HG03575 (cell line): ENCODE results near the gene ATRNL1.
"Not testable (repeated sequence)": the region's sequence is repeated elsewhere in the genome, so short reads cannot be mapped to it uniquely, and the experiment has no call there.

Experiments
- ATAC-seq: cut with Tn5 transposase; IDR thresholded peaks from one replicate; pipeline ENCODE4 v1.9.1; 2021; ENCODE audit not compliant: unreplicated experiment, insufficient number of reproducible peaks, low FRiP score; ENCODE audit errors: extremely low read depth

ATRNL1 gene

DNA sequence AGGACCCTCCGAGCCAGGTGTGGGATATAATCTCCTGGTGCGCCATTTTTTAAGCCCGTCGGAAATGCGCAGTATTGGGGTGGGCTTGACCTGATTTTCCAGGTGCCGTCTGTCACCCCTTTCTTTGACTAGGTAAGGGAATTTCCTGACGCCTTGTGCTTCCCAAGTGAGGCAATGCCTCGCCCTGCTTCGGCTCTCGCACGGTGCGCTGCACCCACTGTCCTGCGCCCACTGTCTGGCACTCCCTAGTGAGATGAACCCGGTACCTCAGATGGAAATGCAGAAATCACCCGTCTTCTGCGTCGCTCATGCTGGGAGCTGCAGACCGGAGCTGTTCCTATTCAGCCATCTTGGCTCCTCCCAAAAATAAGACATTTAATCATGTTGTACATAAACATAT is 443.2 kb downstream of the ATRNL1 start:
- not testable (repeated sequence) for ATAC-seq

DNA sequence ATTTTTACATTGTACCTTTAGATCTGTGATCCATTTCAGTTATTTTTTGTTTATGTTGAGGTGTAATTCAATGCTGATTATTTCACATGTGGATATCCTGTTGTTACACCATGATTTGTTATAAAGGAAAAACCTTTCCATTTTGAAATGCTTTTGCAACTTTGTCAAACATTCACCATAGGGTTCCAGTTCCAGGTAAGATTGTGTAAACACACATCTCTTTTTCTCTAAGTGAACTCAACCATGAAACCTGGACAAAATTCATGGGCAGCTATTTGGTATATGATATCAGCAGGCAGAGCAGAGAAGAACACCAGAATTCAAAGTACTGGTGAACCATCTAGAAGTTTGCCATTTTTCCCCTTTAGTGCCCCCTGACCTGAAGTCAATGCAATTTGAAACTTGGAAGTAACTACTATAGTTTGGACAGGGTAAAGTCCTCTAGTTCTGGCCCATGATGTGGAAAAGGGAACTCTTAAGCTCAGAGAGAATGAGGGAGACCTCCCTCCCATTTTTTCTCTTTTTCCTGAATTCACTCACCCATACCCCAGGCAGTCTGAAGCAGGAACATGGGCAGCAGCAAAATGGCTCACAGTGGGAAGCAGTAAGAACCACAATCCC is 446.1 kb downstream of the ATRNL1 start:
- ATAC-seq = no peak

DNA sequence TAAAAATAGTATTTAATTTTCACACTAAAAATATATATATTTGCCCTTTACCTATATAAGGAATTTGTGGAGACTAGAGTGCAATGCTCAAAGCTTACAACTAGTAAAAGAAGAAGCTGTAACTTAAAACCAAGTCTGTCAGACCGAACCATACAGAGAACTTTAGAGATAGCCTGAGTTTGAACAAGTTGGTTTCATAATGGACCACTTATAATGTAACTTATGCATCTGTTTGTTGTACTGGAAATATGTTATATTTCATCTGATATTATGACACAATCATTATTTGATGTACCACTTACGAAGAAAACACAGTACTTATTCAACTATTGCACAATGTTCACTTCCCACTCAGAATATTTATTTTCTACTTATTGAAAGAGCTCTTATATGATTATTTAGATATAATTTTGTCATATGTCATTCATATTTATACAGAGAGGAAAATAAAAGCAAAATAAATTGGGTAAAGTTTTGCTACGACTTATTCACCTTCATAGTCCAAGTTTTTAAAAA is 462.8 kb downstream of the ATRNL1 start:
- ATAC-seq = no peak

- ATAC-seq = no peak
Measured at GRCh38 chr10:115558252-115558651, 465.1 kb downstream of the ATRNL1 start.

DNA sequence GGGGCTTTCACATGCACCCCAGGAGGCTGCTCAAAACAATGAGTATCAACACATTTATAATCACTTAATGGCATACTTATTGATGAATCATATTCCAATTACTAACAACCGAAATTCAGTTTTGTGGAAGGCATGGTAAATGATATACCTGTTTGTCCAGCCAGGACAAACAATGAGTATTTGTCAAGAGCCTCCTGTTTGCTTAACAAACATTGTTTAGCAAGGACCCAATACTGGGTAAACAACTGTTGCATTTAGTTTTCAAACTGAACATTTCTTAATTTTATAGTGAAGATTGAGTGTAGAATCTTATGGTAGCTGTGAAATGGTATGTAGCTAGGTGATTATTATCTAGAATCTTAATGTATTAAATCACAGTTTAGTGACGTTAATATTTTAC is 473.7 kb downstream of the ATRNL1 start:
- ATAC-seq = no peak

- no peak for ATAC-seq
Measured at GRCh38 chr10:115572740-115573455, 479.7 kb downstream of the ATRNL1 start.

GRCh38 chr10:115580239-115580638 is 487.1 kb downstream of the ATRNL1 start:
- no peak for ATAC-seq

GRCh38 chr10:115593060-115593459 is 499.9 kb downstream of the ATRNL1 start:
- ATAC-seq = no peak

DNA sequence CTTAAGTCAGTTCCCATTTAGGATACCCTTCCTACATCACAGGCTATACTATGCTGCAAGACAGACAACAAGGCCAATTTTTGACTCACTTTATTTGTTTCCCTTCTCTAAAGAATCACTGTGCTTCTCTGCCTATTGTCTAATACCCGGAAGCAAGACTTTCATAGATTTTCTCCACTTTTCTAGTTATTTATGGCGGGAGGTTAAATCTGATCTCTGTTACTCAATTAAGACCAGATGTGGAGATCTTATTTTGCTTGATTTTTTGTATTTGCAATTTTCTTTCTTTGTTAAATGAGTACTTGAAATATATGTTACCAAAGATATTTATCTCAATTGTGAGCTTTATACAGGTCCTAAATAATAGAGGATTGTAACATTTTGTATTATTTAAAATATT is 511.5 kb downstream of the ATRNL1 start:
- no peak for ATAC-seq

GRCh38 chr10:115606086-115606485 is 512.9 kb downstream of the ATRNL1 start:
- ATAC-seq = no peak

GRCh38 chr10:115606741-115607140 is 513.6 kb downstream of the ATRNL1 start:
- ATAC-seq = no peak

DNA sequence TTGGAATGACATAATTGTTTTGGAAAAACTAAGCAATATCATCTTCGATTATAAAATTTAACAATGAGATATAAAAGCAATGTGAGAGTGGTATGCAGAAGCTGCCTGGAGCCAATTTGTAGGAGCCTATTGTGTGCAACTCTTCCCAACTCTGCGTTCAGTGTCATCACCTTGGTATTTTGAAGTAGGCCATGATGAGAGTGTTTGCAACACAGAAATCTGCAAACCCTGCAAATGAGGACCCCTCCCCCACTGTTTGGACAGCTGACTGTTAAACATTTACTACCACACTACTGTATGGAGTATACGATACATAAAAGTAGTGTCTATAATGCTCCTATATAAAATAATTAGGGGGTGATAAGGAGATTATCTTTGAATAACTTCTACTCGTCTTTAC is 531.3 kb downstream of the ATRNL1 start:
- ATAC-seq = no peak

DNA sequence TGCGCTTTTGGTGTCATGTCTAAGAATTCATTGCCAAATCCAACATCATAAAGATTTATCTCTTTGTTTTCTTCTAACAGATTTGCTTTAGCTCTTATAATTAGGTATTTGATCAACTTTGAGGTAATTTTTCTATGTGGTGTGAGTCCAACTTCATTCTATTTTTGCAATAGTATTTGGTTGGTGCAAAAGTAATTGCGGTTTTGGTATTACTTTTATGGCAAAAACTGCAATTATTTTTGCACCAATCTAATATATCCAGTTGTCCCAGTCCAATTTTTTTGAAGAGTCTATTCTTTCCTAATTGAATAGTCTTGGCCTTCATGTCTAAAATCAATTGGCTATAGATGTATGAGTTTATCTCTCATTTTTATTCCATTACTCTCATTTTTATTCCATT is 535.5 kb downstream of the ATRNL1 start:
- ATAC-seq = no peak

DNA sequence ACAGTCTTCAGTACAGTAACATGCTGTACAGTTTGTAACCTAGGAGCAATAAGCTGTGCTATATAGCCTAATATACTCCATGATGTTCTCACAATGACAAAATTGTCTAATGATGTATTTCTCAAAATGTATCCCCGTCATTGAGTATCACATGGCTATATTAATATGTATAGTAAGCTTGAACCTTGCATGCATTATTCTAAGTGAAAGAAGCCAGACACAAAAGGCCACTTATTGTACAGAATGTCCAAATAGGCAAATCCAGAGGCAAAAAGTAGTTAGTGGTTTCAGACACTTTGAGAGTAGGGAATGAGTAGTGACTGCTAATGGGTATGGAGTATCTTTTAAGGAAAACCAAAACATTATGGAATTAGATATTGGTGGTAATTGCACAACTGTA is 545.1 kb downstream of the ATRNL1 start:
- no peak for ATAC-seq

DNA sequence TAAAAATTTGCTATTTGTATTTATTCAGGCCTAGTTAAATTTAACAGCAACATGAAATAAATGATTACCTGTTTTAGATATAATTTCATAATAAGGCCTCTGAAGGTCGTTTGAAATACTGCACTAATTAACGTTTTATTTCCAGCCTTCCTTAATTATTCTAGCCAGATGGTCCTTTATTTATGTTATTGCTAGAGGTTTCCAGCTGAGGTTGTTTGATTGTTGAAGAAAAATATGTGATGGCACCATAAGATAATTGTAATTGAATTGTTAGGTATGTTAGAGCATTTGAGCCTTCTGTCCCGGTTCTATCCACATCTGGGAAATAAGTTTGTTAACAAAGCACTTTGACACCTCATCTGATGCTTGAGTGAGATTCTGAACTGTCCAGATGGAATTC is 556.1 kb downstream of the ATRNL1 start:
- ATAC-seq = no peak

DNA sequence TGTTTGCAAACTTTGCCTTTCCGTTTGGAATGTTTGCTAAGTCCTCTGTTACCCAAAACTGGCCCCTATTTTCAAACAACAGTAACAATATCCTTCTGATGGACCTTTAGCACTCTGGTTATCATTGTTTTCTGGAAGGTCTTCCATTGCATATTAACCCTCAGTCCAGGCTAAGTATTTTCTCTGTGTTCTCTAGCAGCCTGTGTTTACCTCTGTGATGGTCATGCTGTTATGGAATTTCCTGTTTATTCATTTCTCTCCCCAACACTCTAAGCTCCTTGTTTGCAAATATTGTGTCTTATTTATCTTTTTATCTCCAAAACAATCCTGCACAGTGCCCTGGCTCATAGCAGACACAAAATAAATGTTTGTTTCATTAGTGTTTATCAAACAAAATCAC is 560.3 kb downstream of the ATRNL1 start:
- no peak for ATAC-seq

DNA sequence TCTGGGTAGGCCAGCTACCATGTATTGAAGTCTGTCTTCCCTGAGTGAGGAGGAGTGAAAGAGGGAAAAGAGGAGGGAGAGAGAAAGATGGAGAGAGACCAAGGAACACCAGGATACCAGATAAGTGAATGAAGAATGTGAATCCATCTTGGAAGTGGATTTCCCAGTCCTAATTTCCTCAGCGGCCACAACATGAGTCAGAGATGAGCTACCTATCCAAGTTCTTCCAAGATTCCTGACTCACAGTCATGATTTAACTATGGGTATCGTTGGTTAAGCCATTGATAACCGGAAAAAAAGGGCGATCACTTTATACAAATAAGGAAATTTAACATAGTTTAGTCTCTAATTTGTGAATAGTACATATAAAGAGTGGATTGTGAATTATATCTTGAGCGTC is 561.8 kb downstream of the ATRNL1 start:
- no peak for ATAC-seq

DNA sequence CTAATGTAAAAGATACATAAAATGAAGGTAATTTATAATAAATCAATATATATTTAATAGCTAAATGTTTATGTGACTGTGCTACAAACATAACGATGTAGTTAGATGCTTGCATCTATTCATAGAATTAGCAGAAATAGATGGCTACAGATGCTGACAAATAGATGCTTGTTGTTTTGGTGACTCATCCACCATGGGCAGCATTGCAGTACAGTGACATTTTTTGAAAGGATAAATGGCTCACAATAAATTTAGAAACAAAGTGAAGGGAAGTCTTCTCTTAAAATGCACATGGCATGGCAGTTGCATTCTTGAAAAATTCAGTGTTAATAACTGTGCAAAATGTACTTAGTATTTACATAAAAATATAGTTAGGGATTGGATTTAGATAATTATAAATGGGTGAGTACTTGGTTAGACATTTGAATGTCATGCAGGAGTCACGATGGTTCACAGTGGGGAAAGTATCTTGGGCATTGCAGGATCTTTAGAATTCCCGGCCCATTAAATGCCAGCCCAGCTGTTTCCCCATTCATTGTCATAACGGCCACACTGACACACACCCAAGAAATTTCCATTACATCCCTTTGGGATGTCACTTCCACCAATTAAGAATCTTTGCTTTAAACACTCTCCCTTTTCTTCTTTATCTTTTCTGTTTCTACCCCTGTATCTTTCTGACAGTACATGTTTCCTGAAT is 564.1 kb downstream of the ATRNL1 start:
- ATAC-seq = no peak

- ATAC-seq = no peak
Measured at GRCh38 chr10:115659616-115660015, 566.5 kb downstream of the ATRNL1 start.

DNA sequence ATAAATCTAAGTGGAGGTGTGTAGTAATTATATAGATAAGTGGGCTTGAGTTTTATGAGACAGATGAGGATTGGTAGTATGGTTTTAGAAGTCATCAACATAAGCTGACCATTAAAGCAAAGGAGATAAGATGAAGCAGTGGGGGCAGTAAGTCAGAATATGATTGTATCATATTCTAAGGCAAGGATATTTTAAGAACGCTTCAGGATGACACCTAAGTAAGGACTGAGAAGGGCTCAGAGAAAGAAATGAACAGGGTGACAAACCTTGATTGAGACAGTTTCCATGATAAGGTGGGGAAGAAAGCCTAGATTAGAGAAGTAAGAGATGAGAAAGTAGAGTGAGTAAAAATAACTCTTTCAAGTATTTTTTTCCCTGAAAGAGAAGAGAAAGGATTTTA is 567.2 kb downstream of the ATRNL1 start:
- no peak for ATAC-seq
